ENCODE results near the gene FLG. TPM values are rescaled to one million over a fixed set of nuclear protein-coding genes. Genes with fewer than 3 reads are reported as not detected.
A peak's percentile ranks its signal among the peaks of the same experiment; 100 is the strongest.
"Not testable (repeated sequence)": the region's sequence is repeated elsewhere in the genome, so short reads cannot be mapped to it uniquely, and the experiment has no call there.

The FLG gene
- total RNA-seq, 2 donors from 2014 or later, result not detected

GRCh38 chr1:152343006-152343405 is 18.0 kb upstream of the FLG start:
- DNase-seq, result no peak
- H3K4me1 ChIP-seq, result no peaks in the 10 kb centered on the region
- no peak overlapping the region for H3K27ac ChIP-seq
- H3K4me3 ChIP-seq, result no peak overlapping the region
- no peaks in the 10 kb centered on the region for H3K36me3 ChIP-seq (replicated peaks in 1 of 2; ENCODE audit: insufficient read depth in 1 of 2, low read depth in 2 of 2)
- 66 to 78% methylated on average over 3 of the region's 3 CpGs for WGBS, 2 donors
- H3K27me3 ChIP-seq, result peaks cover 0 to 4% of the 10 kb centered on the region in 2 donors
- no peak for TF ChIP-seq POLR2A (IDR thresholded peaks at IDR 0.05)
- TF ChIP-seq, protein P1, sequence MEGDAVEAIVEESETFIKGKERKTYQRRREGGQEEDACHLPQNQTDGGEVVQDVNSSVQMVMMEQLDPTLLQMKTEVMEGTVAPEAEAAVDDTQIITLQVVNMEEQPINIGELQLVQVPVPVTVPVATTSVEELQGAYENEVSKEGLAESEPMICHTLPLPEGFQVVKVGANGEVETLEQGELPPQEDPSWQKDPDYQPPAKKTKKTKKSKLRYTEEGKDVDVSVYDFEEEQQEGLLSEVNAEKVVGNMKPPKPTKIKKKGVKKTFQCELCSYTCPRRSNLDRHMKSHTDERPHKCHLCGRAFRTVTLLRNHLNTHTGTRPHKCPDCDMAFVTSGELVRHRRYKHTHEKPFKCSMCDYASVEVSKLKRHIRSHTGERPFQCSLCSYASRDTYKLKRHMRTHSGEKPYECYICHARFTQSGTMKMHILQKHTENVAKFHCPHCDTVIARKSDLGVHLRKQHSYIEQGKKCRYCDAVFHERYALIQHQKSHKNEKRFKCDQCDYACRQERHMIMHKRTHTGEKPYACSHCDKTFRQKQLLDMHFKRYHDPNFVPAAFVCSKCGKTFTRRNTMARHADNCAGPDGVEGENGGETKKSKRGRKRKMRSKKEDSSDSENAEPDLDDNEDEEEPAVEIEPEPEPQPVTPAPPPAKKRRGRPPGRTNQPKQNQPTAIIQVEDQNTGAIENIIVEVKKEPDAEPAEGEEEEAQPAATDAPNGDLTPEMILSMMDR (IDR thresholded peaks at IDR 0.05), result no peak
- ATAC-seq, result no peak
- H3K9me3 ChIP-seq, result no peaks in the 10 kb centered on the region
- intact Hi-C loops (cut with DNase I), result no loop called here

- Histone ChIP-seq H3K4me3 (no peak overlapping the region), H3K27me3 (no peaks in the 10 kb centered on the region), H3K9me3 (no peaks in the 10 kb centered on the region), H3K27ac (no peak overlapping the region), H3K36me3 (replicated peaks in 1 of 2; ENCODE audit: insufficient read depth in 1 of 2, low read depth in 2 of 2) (no peaks in the 10 kb centered on the region), H3K4me1 (no peaks in the 10 kb centered on the region)
- intact Hi-C loops (cut with DNase I), result no loop called here
- no peak for TF ChIP-seq POLR2A (IDR thresholded peaks at IDR 0.05)
- TF ChIP-seq, protein P1 (IDR thresholded peaks at IDR 0.05), result no peak
- DNase-seq (no peak), ATAC-seq (no peak)
- 52 to 57% methylated on average over 7 of the region's 7 CpGs for WGBS, 2 donors
Observed at GRCh38 chr1:152335399-152335798, 10.4 kb upstream of the FLG start.

- H3K27me3 ChIP-seq, result no peaks in the 10 kb centered on the region
- ATAC-seq, result no peak
- H3K9me3 ChIP-seq, result no peaks in the 10 kb centered on the region
- 77 to 86% methylated on average over 1 of the region's 1 CpG for WGBS, 2 donors
- TF ChIP-seq, protein P1 (IDR thresholded peaks at IDR 0.05), result no peak
- TF ChIP-seq POLR2A (IDR thresholded peaks at IDR 0.05), result no peak
- no peaks in the 10 kb centered on the region for H3K36me3 ChIP-seq (replicated peaks in 1 of 2; ENCODE audit: insufficient read depth in 1 of 2, low read depth in 2 of 2)
- H3K4me3 ChIP-seq, result no peak overlapping the region
- DNase-seq, result no peak
- intact Hi-C loops (cut with DNase I), result no loop called here
- H3K4me1 ChIP-seq, result no peaks in the 10 kb centered on the region
- H3K27ac ChIP-seq, result no peak overlapping the region
Observed at GRCh38 chr1:152328801-152329391, 3.9 kb upstream of the FLG start.

DNA sequence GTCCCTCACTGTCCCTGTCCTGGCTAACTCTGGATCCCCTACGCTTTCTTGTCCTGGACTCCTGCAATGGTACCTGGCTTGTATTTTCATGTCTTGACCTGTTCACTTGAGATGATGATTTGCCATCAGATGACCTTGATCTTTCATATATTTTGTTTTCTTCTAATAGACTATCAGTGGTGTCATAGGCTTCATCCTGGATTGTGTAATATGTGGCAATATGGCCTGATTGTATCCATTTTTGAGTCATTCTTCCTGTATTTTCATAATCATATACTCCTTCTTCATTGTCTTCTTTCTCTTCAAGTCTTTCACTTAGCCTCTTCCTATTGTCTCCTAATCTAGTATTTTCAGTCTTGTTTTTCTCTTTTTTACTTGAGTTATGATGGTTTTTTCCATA is 11.1 kb downstream of the FLG start:
- Histone ChIP-seq H3K4me1 (no peaks in the 10 kb centered on the region), H3K27me3 (no peaks in the 10 kb centered on the region), H3K36me3 (replicated peaks in 1 of 2; ENCODE audit: insufficient read depth in 1 of 2, low read depth in 2 of 2) (no peaks in the 10 kb centered on the region), H3K9me3 (no peaks in the 10 kb centered on the region), H3K27ac (no peak overlapping the region), H3K4me3 (no peak overlapping the region)
- intact Hi-C loops (cut with DNase I), result no loop called here
- WGBS, 2 donors, result 75 to 85% methylated on average over 1 of the region's 1 CpG
- DNase-seq (no peak), ATAC-seq (no peak)
- no peak for TF ChIP-seq POLR2A (IDR thresholded peaks at IDR 0.05)
- TF ChIP-seq, protein P1 (IDR thresholded peaks at IDR 0.05), result no peak

DNA sequence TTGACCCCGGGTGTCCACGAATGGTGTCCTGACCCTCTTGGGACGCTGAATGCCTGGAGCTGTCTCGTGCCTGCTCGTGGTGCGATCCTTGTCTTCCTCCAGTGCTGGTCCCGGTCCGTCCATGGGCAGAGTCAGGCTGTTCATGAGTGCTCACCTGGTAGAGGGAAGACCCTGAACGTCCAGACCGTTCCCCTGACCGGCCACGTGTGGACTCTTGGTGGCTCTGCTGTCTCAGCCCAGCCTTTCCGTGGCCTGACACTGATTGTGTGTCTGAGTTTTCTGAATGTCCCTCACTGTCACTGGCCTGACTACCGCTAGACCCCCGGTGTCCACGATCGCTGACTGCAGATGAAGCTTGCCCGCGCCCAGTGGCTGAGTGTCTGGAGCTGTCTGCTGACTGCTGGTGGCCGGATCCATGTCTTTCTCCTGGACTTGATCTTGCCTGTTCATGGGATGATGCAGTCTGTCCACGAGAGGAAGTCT is 11.7 kb downstream of the FLG start:
- no peaks in the 10 kb centered on the region for H3K36me3 ChIP-seq (replicated peaks in 1 of 2; ENCODE audit: insufficient read depth in 1 of 2, low read depth in 2 of 2)
- H3K27me3 ChIP-seq, result no peaks in the 10 kb centered on the region
- ATAC-seq (no peak), DNase-seq (peak in 2 of 4 donors; percentile 3 to 5)
- WGBS, 2 donors, result 83% methylated on average over 9 to 19 of the region's 21 CpGs
- H3K27ac ChIP-seq, result no peak overlapping the region
- H3K4me3 ChIP-seq, result no peak overlapping the region
- TF ChIP-seq POLR2A (IDR thresholded peaks at IDR 0.05), result no peak
- TF ChIP-seq, protein P1 (IDR thresholded peaks at IDR 0.05), result no peak
- no peaks in the 10 kb centered on the region for H3K4me1 ChIP-seq
- H3K9me3 ChIP-seq, result no peaks in the 10 kb centered on the region
- intact Hi-C loops (cut with DNase I), result no loop called here

- WGBS, 2 donors, result 75 to 88% methylated on average over 5 to 13 of the region's 13 CpGs
- H3K4me3 ChIP-seq; H3K4me1 ChIP-seq; H3K36me3 ChIP-seq (replicated peaks in 1 of 2; ENCODE audit: insufficient read depth in 1 of 2, low read depth in 2 of 2); ATAC-seq; intact Hi-C loops (cut with DNase I); DNase-seq; H3K27me3 ChIP-seq; H3K27ac ChIP-seq; H3K9me3 ChIP-seq: not testable (repeated sequence)
Observed at GRCh38 chr1:152312169-152312568, 12.9 kb downstream of the FLG start.

Data from body of pancreas (tissue), 4 donors.